Stimulated activated naive CD8-positive, alpha-beta T cell treated with anti-CD3 and anti-CD28 coated beads, Interleukin-15, amount 100 ng/mL, for 72 hours (primary cell): ENCODE data around the gene IFIT2.
A peak's percentile ranks its signal among the peaks of the same experiment; 100 is the strongest.
"Not testable (repeated sequence)": the region's sequence is repeated elsewhere in the genome, so short reads cannot be mapped to it uniquely, and the experiment has no call there.

Source experiments
- ATAC-seq: fragments of 150-1000 bp; cut with Tn5 transposase; 2 replicates; pipeline ENCODE4 v1.10.0; 2021; ENCODE audit warnings: mild to moderate bottlenecking, moderate library complexity
- DNase-seq, 2 donors: peaks; one replicate each; pipeline ENCODE4 v3.0.0; 2021 to 2022
- H3K27ac Mint-ChIP-seq, 2 donors: one replicate each; pipeline ENCODE4 v1.8.0; 2022; ENCODE audit warnings: mild to moderate bottlenecking in 2 of 2, mixed read lengths in 2 of 2, moderate library complexity in 2 of 2
- H3K27me3 Mint-ChIP-seq: one replicate; pipeline ENCODE4 v1.8.0; 2022; ENCODE audit warnings: mixed read lengths
- H3K4me1 Mint-ChIP-seq: one replicate; pipeline ENCODE4 v1.8.0; 2022; ENCODE audit warnings: mild to moderate bottlenecking, mixed read lengths
- H3K4me3 Mint-ChIP-seq, 2 donors: one replicate each; pipeline ENCODE4 v1.8.0; 2022; ENCODE audit warnings: mild to moderate bottlenecking in 2 of 2, mixed read lengths in 2 of 2, moderate library complexity in 1 of 2
- H3K9me3 Mint-ChIP-seq, 2 donors: one replicate each; pipeline ENCODE4 v1.8.0; 2022; ENCODE audit warnings: mixed read lengths in 2 of 2

The IFIT2 gene

DNA sequence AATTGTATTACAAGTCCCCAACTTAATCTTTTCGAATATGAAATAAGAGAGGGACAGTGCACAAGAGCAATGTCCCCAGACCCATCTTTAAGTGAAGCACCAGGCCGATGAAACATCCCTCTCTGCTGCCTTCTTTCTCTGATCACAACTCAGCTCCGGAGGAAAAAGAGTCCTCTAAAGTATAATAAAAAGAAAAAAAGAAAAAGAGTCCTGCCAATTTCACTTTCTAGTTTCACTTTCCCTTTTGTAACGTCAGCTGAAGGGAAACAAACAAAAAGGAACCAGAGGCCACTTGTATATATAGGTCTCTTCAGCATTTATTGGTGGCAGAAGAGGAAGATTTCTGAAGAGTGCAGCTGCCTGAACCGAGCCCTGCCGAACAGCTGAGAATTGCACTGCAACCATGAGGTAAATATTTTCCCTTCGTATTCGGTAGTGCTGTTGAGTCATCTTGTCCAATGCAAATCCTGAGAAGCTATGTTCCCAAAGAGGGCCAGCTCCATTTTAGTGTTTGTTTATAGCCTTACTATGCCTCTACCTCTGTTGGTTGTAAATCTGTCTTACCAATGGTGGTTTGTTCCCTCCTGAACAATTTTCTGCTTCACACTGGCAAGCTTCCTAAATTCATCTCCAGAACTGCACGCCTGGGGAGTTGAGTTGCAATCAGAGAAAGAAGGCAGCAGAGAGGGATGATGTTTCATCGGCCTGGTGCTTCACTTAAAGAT, at the start of gene IFIT2:
IFIT2 (plus strand) TSS at position 326 of the 725 bp plus-strand sequence; CDS start at position 404, 78 bp downstream.
- ATAC-seq (peak; percentile 66), DNase-seq (peak in 1 of 2 donors; percentile 21)
- Mint-ChIP-seq H3K27me3 (no peaks in the 10 kb centered on the region), H3K27ac (peak within 1 kb of the TSS; percentile 91 to 96), H3K9me3 (peaks cover 15 to 27% of the 10 kb centered on the region in 2 donors), H3K4me3 (peak within 1 kb of the TSS; percentile 78 to 82), H3K4me1 (peaks cover 37% of the 10 kb centered on the region)

DNA sequence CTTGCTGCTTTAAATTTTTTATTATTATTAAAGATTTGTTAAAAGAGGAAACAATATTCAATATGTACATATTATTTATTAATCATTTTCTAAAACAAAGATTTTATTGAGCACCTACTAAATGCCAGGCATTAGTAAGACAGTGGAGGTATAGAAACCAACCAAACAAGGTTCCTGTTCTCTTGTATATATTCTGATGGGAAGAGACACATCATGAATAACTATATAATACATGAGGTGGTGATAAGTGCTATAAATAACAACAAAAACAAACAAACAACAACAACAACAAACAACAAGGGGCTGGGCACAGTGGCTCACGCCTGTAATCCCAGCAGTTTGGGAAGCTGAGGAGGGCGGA, 49.6 kb upstream of the IFIT2 start:
- peaks cover 49% of the 10 kb centered on the region for H3K4me1 Mint-ChIP-seq
- ATAC-seq (no peak), DNase-seq (no peak)
- H3K4me3 Mint-ChIP-seq = peak overlapping the region in 1 of 2 donors; percentile 86
- peaks cover 11% of the 10 kb centered on the region for H3K27me3 Mint-ChIP-seq
- peak overlapping the region; percentile 22 to 82 for H3K27ac Mint-ChIP-seq
- peaks cover 17 to 30% of the 10 kb centered on the region in 2 donors for H3K9me3 Mint-ChIP-seq

GRCh38 chr10:89255091-89255579, 46.7 kb upstream of the IFIT2 start:
- not testable (repeated sequence) for H3K27ac Mint-ChIP-seq, DNase-seq, H3K4me3 Mint-ChIP-seq, ATAC-seq
- peaks cover 17% of the 10 kb centered on the region for H3K27me3 Mint-ChIP-seq
- peaks cover 17 to 30% of the 10 kb centered on the region in 2 donors for H3K9me3 Mint-ChIP-seq
- peaks cover 34% of the 10 kb centered on the region for H3K4me1 Mint-ChIP-seq

GRCh38 chr10:89255793-89256192, 46.1 kb upstream of the IFIT2 start:
- DNase-seq (no peak), ATAC-seq (no peak)
- Mint-ChIP-seq H3K4me3 (no peak overlapping the region), H3K27me3 (peaks cover 17% of the 10 kb centered on the region), H3K27ac (no peak overlapping the region), H3K9me3 (peaks cover 17 to 30% of the 10 kb centered on the region in 2 donors), H3K4me1 (peaks cover 34% of the 10 kb centered on the region)

DNA sequence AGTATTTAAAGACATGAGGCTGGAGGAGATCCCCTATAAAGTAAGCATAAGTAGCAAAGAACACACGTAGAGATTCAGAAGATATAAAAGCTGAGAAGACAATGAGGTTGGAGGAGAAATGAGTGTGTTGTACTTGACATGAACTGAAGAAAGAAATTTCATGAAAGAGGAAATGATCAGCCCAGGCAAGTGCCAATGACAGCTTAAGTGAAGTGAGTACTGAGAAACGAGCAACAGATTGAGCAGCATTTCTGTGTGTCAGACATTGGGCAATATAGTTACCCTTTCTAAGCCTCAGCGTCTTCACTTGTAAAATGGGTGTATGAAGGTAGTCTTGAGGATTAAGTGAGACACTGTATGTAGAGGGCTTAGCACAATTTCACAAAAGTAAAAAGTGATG, 45.5 kb upstream of the IFIT2 start:
- H3K9me3 Mint-ChIP-seq = peaks cover 17 to 30% of the 10 kb centered on the region in 2 donors
- peaks cover 17% of the 10 kb centered on the region for H3K27me3 Mint-ChIP-seq
- no peak overlapping the region for H3K4me3 Mint-ChIP-seq
- H3K27ac Mint-ChIP-seq = no peak overlapping the region
- H3K4me1 Mint-ChIP-seq = peaks cover 31% of the 10 kb centered on the region
- no peak for DNase-seq
- no peak for ATAC-seq

GRCh38 chr10:89256962-89257361, 44.9 kb upstream of the IFIT2 start:
- no peak overlapping the region for H3K27ac Mint-ChIP-seq
- H3K4me3 Mint-ChIP-seq = no peak overlapping the region
- H3K9me3 Mint-ChIP-seq = peaks cover 17 to 30% of the 10 kb centered on the region in 2 donors
- H3K4me1 Mint-ChIP-seq = peaks cover 31% of the 10 kb centered on the region
- ATAC-seq = no peak
- peaks cover 22% of the 10 kb centered on the region for H3K27me3 Mint-ChIP-seq
- no peak for DNase-seq

- H3K27me3 Mint-ChIP-seq = peaks cover 25% of the 10 kb centered on the region
- DNase-seq = no peak
- peaks cover 17 to 30% of the 10 kb centered on the region in 2 donors for H3K9me3 Mint-ChIP-seq
- H3K4me3 Mint-ChIP-seq = no peak overlapping the region
- H3K4me1 Mint-ChIP-seq = peaks cover 27% of the 10 kb centered on the region
- no peak for ATAC-seq
- no peak overlapping the region for H3K27ac Mint-ChIP-seq
Measured at GRCh38 chr10:89257581-89257980, 44.3 kb upstream of the IFIT2 start.

DNA sequence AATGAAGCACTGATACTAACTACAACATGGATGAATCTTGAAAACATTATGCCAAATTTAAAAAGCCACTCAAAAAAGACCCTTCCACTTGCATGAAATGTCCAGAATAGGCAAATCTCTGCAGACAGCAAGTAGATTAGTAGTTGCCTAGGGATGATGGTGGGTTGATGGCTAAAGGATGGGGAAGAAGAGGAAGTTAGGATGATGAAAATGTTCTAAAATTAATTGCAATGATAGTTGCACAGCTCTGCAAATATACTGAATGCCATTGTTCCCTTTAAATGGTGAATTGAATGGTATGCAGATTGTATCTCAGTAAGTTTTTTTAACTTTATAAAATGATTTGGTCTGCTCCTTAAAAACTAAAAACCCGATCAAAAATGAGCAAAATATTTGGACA, 43.0 kb upstream of the IFIT2 start:
- Mint-ChIP-seq H3K9me3 (peaks cover 11 to 21% of the 10 kb centered on the region in 2 donors), H3K27me3 (peaks cover 25% of the 10 kb centered on the region), H3K27ac (no peak overlapping the region), H3K4me1 (peaks cover 24% of the 10 kb centered on the region), H3K4me3 (no peak overlapping the region)
- ATAC-seq (no peak), DNase-seq (no peak)

DNA sequence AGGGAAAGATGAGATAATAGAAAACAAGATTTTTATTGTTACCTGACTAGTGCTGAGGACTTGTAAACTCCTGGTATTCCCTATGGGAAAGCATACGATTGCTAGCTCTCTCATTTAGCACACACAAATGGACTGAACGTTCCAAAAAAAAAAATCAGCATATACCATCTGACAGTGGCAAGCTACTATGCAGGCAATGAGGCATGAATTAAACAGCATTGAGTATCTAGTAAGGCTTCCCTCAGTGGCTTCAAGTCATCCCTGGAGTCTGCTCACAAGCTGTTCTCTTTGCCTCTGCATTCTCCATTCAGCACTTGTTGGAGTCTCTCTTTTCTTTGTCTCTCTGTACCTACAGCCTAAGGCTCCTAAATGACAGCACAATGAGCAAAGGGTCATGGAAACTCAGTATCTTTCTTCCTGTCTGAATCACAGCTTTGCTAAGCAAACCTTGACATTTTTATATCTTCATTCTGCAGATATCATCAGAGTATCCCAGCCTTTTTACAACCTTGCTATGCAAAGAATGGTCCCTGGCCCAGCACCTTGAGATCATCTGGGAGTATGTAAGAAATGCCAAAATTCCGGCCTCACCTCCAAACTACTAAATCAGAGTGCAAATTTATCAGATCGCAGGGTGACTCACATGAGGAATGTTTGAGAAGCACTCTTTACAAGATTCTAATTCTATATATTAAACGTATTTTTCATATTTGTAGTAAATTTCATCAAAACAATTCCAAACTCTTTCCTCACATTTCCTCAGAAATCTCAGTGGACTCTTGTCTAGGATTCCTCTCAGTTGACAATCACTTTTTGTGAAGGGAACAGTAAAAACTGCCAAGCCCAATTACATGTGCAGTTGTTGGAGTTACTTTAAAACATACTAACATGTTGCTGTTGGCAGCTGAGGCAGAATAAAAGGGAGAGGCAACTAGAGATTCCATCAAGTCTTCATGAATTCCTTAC, 39.5 kb upstream of the IFIT2 start:
- Mint-ChIP-seq H3K4me3 (no peak overlapping the region), H3K27me3 (peaks cover 12% of the 10 kb centered on the region), H3K4me1 (peaks cover 11% of the 10 kb centered on the region), H3K9me3 (peaks cover 0 to 6% of the 10 kb centered on the region in 2 donors), H3K27ac (no peak overlapping the region)
- DNase-seq (no peak), ATAC-seq (no peak)

- ATAC-seq (no peak), DNase-seq (no peak)
- Mint-ChIP-seq H3K4me1 (peaks cover 11% of the 10 kb centered on the region), H3K27me3 (peaks cover 7% of the 10 kb centered on the region), H3K4me3 (no peak overlapping the region), H3K27ac (no peak overlapping the region), H3K9me3 (peaks cover 0 to 6% of the 10 kb centered on the region in 2 donors)
Measured at GRCh38 chr10:89263091-89263490, 38.8 kb upstream of the IFIT2 start.

GRCh38 chr10:89263531-89263930, 38.3 kb upstream of the IFIT2 start:
- Mint-ChIP-seq H3K27ac (no peak overlapping the region), H3K27me3 (peaks cover 7% of the 10 kb centered on the region)

GRCh38 chr10:89266721-89267453, 35.0 kb upstream of the IFIT2 start:
- Mint-ChIP-seq H3K9me3 (peaks cover 0 to 6% of the 10 kb centered on the region in 2 donors), H3K27me3 (peaks cover 12% of the 10 kb centered on the region), H3K4me1 (no peaks in the 10 kb centered on the region), H3K27ac (no peak overlapping the region), H3K4me3 (no peak overlapping the region)
- DNase-seq = no peak
- ATAC-seq = no peak

More at GRCh38 chr10:89263531-89263930, 38.3 kb upstream of the IFIT2 start:
- H3K4me3 Mint-ChIP-seq = no peak overlapping the region
- ATAC-seq = no peak
- no peak for DNase-seq
- peaks cover 11% of the 10 kb centered on the region for H3K4me1 Mint-ChIP-seq
- H3K9me3 Mint-ChIP-seq = peaks cover 0 to 6% of the 10 kb centered on the region in 2 donors

- no peak overlapping the region for H3K4me3 Mint-ChIP-seq
- H3K27ac Mint-ChIP-seq = no peak overlapping the region
- peaks cover 9% of the 10 kb centered on the region for H3K27me3 Mint-ChIP-seq
- no peaks in the 10 kb centered on the region for H3K9me3 Mint-ChIP-seq
- no peaks in the 10 kb centered on the region for H3K4me1 Mint-ChIP-seq
- no peak for ATAC-seq
- DNase-seq = no peak
Measured at GRCh38 chr10:89269433-89270152, 32.3 kb upstream of the IFIT2 start.

DNA sequence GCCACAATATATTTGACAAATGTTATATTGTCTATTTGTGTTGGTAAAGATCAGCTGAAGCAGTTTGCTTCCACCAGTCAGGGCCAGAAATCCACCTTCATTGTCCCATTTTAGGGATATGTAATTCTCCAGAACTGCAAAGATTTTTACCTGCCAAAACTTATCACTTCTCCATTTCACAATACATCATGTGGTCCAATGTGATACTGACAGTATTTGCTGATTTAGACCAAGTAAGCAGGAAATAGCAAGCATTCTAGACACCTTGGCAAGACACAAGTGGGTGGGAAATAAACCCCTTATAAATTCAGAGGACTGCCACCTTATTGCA, 31.7 kb upstream of the IFIT2 start:
- Mint-ChIP-seq H3K27ac (no peak overlapping the region), H3K9me3 (no peaks in the 10 kb centered on the region), H3K4me1 (no peaks in the 10 kb centered on the region), H3K27me3 (peaks cover 12% of the 10 kb centered on the region), H3K4me3 (no peak overlapping the region)
- DNase-seq (no peak), ATAC-seq (no peak)

DNA sequence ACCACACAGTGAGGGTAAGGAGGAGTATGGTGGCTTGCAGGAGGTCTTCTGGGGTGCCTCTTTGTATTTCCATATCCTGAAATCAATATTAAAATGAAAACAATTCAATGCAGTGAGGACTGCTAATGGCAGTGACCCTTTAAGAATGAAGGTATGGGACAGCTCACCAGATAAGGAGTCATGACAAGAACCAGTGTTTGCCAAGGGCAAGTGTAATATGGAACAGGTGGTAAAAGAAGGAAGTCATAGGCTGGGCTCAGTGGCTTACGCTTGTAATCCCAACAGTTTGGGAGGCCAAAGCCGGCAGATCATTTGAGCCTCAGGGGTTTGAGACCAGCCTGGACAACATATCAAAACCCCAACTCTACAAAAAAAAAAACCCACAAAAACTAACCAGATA, 30.3 kb upstream of the IFIT2 start:
- H3K27ac Mint-ChIP-seq = no peak overlapping the region
- no peaks in the 10 kb centered on the region for H3K9me3 Mint-ChIP-seq
- no peak for DNase-seq
- no peaks in the 10 kb centered on the region for H3K4me1 Mint-ChIP-seq
- peaks cover 19% of the 10 kb centered on the region for H3K27me3 Mint-ChIP-seq
- no peak overlapping the region for H3K4me3 Mint-ChIP-seq
- no peak for ATAC-seq
